Measurements from ENCODE around the gene PAQR7. TPM values are rescaled to one million over a fixed set of nuclear protein-coding genes. Genes with fewer than 3 reads are reported as not detected.
A peak's percentile ranks its signal among the peaks of the same experiment; 100 is the strongest.

PAQR7 gene
- total RNA-seq, 4 donors from 2014 or later, result 6.7 to 12.1 (median 7.8) TPM

- Histone ChIP-seq H3K27me3 (no peaks in the 10 kb centered on the region), H3K27ac (no peak overlapping the region), H3K36me3 (no peaks in the 10 kb centered on the region), H3K4me3 (no peak overlapping the region), H3K4me1 (peaks cover 0 to 13% (median 2%) of the 10 kb centered on the region in 4 donors), H3K9me3 (no peaks in the 10 kb centered on the region)
- TF ChIP-seq, protein P1, sequence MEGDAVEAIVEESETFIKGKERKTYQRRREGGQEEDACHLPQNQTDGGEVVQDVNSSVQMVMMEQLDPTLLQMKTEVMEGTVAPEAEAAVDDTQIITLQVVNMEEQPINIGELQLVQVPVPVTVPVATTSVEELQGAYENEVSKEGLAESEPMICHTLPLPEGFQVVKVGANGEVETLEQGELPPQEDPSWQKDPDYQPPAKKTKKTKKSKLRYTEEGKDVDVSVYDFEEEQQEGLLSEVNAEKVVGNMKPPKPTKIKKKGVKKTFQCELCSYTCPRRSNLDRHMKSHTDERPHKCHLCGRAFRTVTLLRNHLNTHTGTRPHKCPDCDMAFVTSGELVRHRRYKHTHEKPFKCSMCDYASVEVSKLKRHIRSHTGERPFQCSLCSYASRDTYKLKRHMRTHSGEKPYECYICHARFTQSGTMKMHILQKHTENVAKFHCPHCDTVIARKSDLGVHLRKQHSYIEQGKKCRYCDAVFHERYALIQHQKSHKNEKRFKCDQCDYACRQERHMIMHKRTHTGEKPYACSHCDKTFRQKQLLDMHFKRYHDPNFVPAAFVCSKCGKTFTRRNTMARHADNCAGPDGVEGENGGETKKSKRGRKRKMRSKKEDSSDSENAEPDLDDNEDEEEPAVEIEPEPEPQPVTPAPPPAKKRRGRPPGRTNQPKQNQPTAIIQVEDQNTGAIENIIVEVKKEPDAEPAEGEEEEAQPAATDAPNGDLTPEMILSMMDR (IDR thresholded peaks at IDR 0.05), result no peak
- TF ChIP-seq POLR2A (IDR thresholded peaks at IDR 0.05), result no peak
- peak in 1 of 3 donors; percentile 53 for DNase-seq
These were observed 10.1 kb upstream of the PAQR7 start for GRCh38 chr1:25885602-25886001.

DNA sequence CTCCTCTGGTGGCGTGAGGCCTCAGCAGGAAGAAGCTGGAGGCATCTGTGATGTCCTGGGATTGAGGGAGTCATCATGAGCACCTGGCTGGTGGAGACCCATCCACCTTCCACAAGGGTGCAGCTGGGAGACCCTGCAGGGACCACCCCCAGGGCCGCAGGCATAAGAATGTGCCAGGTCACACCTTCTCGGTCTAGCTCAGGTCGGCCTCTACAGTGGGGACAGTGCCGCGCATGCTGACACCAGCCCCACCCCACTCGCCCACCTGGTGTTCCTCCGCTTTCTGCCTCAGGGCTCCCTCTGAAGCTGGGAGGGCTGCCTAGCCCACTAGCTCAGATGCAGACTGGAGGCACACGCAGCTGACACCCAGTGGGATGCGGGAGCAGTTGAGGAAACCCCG, 5.8 kb upstream of the PAQR7 start:
- no peak for TF ChIP-seq POLR2A (IDR thresholded peaks at IDR 0.05)
- TF ChIP-seq, protein P1 (IDR thresholded peaks at IDR 0.05), result no peak
- Histone ChIP-seq H3K27me3 (no peaks in the 10 kb centered on the region), H3K27ac (no peak overlapping the region), H3K9me3 (no peaks in the 10 kb centered on the region), H3K4me3 (no peak overlapping the region), H3K36me3 (no peaks in the 10 kb centered on the region), H3K4me1 (peaks cover 0 to 1% (median under 1%) of the 10 kb centered on the region in 4 donors)
- DNase-seq, result no peak

DNA sequence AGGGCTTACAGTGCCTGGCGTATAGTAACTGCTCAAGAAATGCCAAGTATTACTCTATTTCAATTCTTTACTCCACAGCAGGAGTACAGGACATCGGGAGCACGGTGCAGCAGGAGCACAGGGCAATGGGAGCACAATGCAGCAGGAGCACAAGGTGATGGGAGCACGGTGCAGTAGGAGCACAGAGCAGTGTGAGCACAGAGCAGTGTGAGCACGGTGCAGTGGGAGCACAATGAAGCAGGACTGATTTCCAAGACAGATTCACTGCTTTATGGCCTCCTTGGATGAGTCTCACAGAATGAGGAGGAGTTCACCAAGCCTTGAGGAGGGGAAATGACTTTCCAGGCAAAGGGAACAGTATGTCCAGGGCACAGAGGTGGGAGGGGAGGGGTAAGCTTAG, 5.0 kb upstream of the PAQR7 start:
- no peak overlapping the region for H3K4me3 ChIP-seq
- no peaks in the 10 kb centered on the region for H3K27me3 ChIP-seq
- TF ChIP-seq POLR2A (IDR thresholded peaks at IDR 0.05), result no peak
- TF ChIP-seq, protein P1 (IDR thresholded peaks at IDR 0.05), result no peak
- H3K27ac ChIP-seq, result no peak overlapping the region
- no peaks in the 10 kb centered on the region for H3K36me3 ChIP-seq
- no peak for DNase-seq
- H3K9me3 ChIP-seq, result no peaks in the 10 kb centered on the region
- H3K4me1 ChIP-seq, result peaks cover 0 to 8% (median 3%) of the 10 kb centered on the region in 4 donors

DNA sequence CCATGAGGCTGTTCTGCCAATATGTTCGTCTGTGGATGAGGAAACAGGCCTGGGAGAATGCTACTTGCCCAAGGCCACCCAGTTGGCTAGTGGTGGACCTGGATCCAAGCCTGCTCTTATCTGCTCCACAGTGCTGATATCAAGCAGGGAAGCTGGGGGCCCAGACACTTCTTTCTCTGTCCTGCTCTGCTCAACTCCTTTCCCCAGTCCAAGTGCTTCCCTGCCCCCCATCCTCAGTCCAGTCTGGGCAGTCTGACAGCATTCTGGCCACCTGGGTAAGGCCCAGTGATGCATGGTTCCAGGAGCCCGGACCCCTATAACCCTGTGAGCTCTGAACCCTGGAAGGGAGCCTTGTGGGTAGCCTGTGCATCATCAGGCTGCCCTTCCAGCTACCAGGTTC, 4.2 kb upstream of the PAQR7 start:
- Histone ChIP-seq H3K36me3 (no peaks in the 10 kb centered on the region), H3K9me3 (no peaks in the 10 kb centered on the region), H3K27me3 (no peaks in the 10 kb centered on the region), H3K27ac (no peak overlapping the region), H3K4me3 (no peak overlapping the region), H3K4me1 (peaks cover 0 to 13% (median 6%) of the 10 kb centered on the region in 4 donors)
- TF ChIP-seq, protein P1 (IDR thresholded peaks at IDR 0.05), result no peak
- no peak for TF ChIP-seq POLR2A (IDR thresholded peaks at IDR 0.05)
- peak in 1 of 3 donors; percentile 36 for DNase-seq

DNA sequence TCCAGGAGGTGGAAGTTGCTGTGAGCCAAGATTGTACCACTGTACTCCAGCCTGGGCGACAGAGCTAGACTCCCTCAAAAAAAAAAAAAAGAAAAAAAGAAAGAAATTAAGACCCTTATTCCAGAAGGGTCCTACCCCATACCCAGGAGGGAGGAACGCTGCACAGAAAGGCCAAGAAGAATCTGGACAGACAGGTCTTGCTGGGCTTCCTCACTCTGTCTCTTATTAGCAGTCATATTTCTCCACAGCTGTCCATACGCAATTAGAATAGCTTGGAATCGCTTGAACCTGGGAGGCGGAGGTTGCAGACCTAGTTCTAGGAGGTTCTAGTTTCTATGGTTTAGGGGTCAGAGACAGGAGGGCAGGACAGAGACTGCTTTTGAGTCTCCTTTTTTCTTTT, 3.2 kb upstream of the PAQR7 start:
- Histone ChIP-seq H3K9me3 (no peaks in the 10 kb centered on the region), H3K36me3 (no peaks in the 10 kb centered on the region), H3K27ac (no peak overlapping the region), H3K4me1 (peaks cover 0 to 21% (median 9%) of the 10 kb centered on the region in 4 donors), H3K27me3 (no peaks in the 10 kb centered on the region), H3K4me3 (no peak overlapping the region)
- DNase-seq, result no peak
- TF ChIP-seq POLR2A (IDR thresholded peaks at IDR 0.05), result no peak
- TF ChIP-seq, protein P1 (IDR thresholded peaks at IDR 0.05), result no peak

- no peak overlapping the region for H3K27ac ChIP-seq
- no peaks in the 10 kb centered on the region for H3K27me3 ChIP-seq
- no peak for DNase-seq
- peaks cover 0 to 35% (median 16%) of the 10 kb centered on the region in 4 donors for H3K4me1 ChIP-seq
- TF ChIP-seq POLR2A (IDR thresholded peaks at IDR 0.05), result no peak
- H3K9me3 ChIP-seq, result no peaks in the 10 kb centered on the region
- no peaks in the 10 kb centered on the region for H3K36me3 ChIP-seq
- H3K4me3 ChIP-seq, result no peak overlapping the region
These were observed 1.6 kb upstream of the PAQR7 start for GRCh38 chr1:25877155-25877554.
